Dedifferentiated amniotic fluid mesenchymal stem cell (primary cell): ENCODE results near the gene FAM131C.
"Not testable (repeated sequence)": the region's sequence is repeated elsewhere in the genome, so short reads cannot be mapped to it uniquely, and the experiment has no call there.

Experiments used
- DNase-seq: peaks from one replicate; pipeline ENCODE4 v3.0.0-alpha.2; 2016; ENCODE audit errors: extremely low spot score

Gene FAM131C

GRCh38 chr1:16033103-16033632 lies 40.3 kb downstream of the FAM131C start:
- not testable (repeated sequence) for DNase-seq

DNA sequence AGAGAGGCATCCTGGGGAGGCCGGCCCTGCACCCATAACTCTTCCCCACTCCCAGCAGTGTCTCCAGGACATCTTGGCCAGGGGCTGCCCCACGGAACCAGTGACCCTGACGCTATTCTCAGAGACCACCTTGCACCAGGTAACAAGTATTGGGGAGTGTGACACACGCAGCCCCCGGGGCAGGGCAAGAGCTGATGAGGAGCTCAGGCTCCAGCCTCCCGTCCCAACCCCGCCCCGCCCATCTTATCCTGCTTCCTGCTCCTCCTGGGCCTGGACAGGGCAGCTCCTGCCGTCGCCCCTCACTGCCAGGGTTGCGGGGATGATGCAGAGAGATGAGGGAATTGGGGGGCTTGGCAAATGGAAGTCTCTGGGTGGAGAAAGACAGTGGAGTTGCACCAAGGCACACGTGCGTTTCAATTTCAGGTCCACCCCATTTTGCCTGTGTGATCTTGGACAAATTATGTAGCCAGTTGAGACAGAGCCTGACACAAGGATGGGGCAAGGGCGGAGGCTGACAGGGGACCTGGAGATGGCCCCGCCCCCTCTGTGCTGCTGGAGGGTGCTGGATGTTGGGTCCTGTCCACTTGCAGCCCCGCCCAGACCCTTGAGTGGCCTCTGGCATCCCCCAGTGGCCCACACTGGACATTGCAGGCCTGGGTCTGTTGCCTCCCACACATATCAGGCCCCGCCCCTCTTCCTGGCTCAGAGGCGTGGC lies 40.9 kb downstream of the FAM131C start:
- DNase-seq: peak; percentile 77

DNA sequence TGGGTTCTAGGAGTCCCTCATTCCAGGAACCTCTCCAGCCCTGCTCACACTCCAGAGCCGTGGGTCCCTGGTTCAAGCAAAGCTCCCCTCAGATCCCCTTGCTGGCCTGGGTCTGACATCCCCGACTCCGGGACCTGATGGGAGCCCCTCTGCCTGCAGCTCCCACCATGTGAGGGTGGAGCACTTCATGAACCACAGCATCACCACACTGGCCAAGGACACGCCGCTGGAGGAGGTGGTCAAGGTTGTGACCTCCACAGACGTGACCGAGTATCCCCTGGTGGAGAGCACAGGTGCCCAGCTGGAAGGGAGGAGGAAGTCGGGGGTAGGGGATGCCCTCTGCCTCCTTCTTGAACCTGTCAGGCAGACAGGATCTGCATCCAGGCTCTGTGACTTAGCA lies 41.9 kb downstream of the FAM131C start:
- DNase-seq: no peak

DNA sequence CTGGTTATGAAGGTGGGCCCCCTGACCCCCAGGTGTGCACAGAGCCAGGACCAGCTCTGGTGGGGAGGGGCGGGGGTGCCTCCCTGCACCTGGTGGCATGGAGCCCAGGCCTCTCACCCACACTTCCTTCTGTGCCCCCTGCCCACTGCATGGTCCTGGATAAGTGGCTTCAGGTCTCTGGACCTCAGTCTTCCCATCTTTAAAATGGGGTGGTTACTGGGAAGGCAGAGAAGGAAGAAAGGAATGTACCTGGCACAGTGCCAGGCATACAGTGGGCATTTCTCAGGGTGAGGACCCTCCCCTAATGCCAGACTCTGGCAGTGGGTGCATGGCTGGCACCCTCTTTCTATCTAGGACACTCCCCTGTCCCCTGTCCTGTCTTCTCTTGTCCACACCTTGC lies 44.2 kb downstream of the FAM131C start:
- no peak for DNase-seq

GRCh38 chr1:16029003-16029268 lies 44.5 kb downstream of the FAM131C start:
- not testable (repeated sequence) for DNase-seq

- no peak for DNase-seq
Observed at GRCh38 chr1:16028237-16029002, 45.0 kb downstream of the FAM131C start.

DNA sequence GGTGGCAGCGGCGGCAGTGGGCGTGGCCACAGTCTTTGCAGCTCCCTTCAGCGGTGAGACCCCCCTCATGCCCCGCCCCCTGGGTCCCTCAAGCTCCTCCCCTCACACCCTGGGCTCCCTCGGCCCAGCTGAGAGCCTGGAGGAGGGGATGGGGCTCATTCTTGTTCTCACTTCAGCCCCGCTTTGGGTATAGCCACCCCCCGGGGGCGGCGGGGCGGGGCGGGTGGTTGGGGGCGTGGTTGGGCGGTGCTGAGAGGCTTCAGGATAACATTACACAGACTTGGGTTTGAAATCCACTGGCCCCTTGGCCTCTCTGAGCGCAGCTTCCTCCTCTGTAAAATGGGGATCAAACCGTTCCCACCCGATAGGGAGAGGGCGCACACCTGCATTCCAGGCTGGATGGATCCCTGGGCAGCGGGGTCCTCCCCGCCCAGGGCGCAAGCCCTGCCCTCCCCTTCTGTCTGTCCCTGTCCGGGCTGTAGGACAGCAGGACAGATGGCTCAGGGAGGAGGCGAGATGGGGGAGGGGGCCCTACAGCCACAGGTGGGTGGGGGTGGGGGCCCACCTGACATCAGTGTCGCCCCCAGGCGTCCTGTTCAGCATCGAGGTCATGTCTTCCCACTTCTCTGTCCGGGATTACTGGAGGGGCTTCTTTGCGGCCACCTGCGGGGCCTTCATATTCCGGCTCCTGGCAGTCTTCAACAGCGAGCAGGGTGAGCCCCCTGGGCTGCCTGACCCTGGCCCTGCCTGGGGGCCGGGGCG lies 46.5 kb downstream of the FAM131C start:
- DNase-seq: no peak

DNA sequence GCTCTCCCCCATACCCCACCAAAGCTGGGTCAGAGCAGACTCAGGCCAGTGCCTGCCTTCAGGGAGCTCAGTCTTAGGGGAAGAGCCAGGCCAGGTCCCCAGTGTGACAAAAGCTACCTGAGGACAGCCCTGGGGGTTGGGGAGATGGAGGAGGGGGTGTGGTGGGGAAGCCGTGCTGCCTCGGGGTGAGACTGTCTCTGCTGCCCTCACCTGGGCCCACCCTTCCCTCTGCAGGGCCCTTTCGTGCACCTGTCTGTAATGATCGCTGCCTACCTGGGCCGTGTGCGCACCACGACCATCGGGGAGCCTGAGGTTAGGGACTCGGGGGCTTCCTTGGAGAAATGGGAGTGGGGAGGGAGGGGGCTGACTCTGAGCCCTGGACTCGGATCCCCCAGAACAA lies 47.1 kb downstream of the FAM131C start:
- DNase-seq: not testable (repeated sequence)

DNA sequence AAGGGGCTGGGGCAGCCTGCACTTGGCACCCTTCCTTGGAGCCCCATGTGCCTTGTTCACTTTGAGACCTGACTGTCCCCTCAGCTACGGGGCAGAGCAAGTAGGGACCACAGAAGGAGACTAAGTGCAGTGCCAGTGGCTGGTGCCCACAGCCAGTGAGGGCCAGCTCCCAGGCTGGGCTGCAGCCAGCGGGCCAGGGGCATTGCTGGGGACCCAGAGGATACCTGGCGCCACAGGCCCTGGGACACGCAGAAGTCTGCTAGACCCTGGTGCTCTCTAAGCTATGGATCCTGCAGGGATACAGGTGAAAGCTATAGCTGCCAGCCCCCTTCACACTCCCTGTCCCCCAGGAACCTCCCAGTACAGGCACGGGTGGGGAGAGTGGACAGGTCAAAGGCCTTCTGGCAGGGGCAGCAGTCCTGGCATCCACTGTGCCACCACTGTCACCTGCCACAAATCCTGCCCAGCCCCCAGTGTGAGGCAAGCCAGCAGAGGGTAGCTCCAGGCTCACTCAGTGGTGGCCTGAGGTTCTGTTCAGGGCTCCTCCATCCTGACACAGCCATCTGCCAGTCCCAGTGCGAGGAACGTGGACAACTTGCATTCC lies 50.3 kb downstream of the FAM131C start:
- DNase-seq: no peak

DNA sequence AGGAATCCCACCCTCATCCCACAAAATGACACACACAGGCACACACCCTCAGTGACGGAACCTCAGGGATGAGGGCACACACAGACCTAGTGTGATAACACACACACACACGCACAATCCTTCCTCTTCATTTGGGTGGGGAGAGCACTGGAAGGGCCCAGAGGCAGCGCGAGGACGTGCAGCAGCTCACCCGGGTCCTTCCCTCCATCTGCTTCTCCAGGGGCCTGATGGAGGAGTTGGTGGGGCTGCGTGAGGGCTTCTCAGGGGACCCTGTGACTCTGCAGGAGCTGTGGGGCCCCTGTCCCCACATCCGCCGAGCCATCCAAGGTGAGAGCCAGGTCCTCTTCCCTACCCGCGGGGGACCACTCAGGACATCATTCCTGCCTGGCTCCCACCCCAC lies 51.1 kb downstream of the FAM131C start:
- no peak for DNase-seq

- DNase-seq: no peak
Observed at GRCh38 chr1:16021681-16022080, 51.8 kb downstream of the FAM131C start, which contains the start of gene CLCNKA. TSS of gene CLCNKA (plus strand) at chr1:16022036. CDS start at chr1:16022620, 584 bp downstream.

DNA sequence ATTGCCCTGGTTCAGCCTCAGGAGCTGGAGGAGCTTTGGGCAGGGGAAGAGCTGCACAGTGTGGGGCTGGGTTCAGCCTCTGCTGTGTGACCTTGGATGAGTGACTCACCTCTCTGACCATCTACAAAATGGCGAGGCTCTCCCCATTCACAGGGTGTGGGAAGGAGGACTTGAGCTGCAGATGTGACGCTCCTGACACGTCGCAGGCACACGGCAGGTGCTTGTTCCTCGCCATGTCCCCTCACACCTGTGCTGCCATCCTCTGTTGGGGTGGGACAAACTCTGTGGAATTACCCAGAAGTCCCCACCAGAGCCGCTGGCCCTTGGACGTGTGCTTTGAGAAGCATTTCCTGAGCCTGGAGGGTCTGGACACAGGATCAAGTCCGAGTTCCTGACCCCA lies 52.6 kb downstream of the FAM131C start:
- DNase-seq: not testable (repeated sequence)

DNA sequence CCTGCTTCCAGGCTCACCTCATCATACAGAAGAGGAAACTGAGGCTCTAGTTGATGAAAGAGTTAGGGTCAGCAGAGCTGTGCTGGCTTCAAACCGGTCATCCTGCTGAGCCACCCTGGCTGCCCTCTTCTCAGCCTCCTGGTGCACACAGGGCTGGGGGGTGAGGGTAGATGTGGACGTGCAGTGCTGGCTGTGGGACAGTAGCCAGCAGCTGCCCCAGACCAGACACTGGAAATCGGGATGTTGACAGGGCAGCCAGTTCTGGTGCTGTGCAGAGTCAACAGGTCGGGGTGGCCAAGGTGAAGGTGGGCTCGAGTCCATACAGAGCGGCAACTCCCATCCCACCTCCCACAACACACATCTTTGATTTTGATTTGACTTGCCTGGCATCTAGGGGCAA lies 53.1 kb downstream of the FAM131C start:
- no peak for DNase-seq

DNA sequence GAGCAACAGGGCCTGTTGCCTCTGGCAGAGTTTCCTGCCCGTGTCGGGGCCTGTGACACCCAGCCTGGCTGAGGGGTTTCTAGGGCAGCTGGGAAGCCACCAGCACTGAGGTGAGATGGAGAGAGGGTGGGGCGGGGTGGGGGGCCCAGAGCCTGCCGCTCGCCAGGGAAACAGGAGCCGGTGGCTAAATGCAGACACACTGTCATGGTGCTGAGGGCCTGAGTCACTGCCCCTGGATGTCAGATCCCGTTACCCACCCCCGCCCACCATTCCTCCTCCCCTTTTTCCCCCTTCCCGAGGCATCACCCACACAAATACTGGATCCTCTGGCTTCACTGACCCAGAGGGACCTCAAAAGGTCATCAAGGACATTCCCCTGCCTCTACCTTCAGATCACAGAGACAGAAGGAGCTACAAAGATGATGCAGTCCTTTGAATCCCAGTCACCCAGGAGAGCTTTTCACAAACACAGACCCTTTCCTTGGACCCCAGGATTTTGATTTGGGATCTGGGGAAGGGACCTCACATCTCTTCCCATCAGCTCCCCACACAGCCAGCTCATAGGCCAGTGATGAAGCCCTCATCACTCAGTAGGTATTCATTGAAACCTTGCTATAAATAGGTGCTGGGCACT lies 53.7 kb downstream of the FAM131C start:
- DNase-seq: no peak

DNA sequence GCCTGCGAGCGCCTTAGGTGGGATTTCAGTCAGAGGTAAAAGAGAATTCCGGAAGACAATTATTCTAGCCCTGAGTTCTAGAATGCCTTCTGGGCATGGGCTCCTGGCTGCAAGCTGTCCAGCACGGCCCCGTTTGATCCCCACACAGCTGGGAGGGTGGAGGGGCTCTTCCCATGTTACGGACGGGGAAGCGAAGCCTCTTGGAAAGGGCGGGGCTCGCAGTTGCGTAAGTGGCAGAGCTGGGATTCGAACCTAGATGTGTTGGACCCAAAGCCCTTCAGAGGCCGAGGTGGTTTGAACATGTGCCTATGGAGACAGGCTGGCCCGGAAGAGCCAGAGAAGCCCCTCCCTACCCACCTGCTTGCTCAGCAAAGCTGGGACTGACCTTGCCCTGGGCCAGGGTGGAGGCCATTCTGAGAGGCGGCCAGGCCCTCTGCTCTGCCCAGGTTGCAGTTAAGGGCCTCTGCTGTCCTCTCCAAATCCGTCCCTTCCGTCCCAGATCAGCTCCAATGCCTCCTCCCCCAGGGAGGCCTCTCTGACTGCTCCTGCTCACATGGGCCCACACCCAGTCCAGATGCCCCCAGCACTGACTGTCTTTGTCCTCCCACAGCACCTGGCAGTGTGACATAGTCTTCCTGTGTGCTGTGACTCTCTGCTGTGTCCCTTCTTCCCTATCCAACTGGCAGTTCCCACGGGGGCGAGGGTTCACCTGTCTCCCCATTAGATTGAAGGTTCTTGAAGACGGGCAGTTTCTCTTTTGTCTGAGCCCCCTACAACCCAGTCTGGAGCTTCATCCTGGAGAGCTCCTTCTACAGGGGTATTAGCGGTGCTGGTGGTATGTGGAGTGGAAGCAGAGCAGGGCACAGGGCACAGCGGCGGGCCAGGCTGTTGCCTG lies 54.5 kb downstream of the FAM131C start:
- no peak for DNase-seq

GRCh38 chr1:16018308-16018707 lies 55.1 kb downstream of the FAM131C start:
- no peak for DNase-seq

DNA sequence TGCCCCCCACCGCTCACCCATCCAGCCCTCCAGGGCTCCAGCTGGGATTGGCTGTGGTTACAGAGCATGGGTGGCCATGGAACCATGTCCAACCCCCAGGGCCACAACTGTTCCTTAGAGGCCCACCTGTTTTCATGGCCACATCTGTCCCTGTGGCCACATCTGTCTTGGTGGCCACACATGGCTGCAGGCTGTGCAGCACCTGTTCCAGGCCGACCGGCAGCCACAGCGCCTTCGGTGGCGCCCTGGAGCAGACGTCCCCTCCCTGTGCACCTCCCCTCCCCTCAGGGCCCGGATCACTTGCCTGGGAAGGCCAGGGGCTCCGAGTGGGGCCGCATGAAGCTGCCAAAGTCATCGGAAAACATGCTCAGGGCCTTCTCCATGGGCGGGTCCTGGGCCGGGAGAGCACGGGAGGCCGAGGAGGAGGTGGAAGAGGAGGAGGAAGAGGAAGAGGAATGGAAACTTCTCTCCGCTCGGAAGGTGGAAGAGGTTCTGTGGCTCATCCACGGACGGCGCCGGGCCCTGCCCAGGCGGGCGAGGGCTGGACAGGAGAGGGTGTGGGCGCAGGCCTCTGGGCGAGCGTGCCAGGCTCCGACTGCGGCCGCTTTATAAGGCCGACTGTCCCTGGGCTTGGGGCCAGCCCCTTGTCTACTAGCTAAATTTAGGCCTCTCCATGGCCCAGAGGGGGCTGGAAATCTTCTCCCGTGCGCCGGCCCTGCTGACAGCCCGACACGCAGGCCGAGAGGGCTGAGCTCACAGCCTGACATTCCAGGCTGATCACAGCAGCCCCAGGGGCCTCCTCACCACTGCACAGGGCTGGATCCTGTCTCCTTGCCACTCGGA lies 55.8 kb downstream of the FAM131C start, which contains the start of gene HSPB7:
HSPB7 (minus strand) TSS at position 583 of the 843 bp plus-strand sequence; CDS start at position 503, 80 bp downstream.
- peak; percentile 88 for DNase-seq

- DNase-seq: no peak
Observed at GRCh38 chr1:16017076-16017460, 56.4 kb downstream of the FAM131C start.
